ENCODE data around the gene C10orf90.

DNA sequence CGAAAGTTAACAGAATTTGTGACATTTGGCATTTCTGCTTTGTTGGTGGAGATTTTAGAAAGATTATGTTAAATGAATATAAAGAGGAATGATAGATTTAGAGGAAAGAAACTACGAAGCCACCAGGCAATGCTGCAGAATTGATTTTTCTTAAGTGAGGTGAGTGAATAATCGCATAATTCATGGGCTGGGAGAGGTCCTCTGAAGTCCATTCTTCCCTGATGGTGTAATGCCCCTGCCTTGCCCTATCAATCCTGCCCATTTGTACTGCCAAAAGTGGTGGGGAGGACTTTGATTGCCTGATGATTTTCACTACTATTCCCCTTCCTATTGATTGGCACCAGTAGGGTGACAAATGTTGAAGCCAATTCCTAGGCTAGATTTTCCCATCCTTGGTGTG, 125.9 kb downstream of the C10orf90 start:
- no peak for TF ChIP-seq RAD21 (IDR thresholded peaks at IDR 0.05; ENCODE audit: low read depth)
- TF ChIP-seq EP300 (IDR thresholded peaks at IDR 0.05; ENCODE audit: borderline replicate concordance), result no peak
- no peak for TF ChIP-seq TAF1 (IDR thresholded peaks at IDR 0.05; ENCODE audit: low read depth)
- no peak for TF ChIP-seq CEBPB (IDR thresholded peaks at IDR 0.05)

Data from Ishikawa (cell line).